HS-5 (cell line): ENCODE measurements around the gene RNU2-1.
A peak's percentile ranks its signal among the peaks of the same experiment; 100 is the strongest.
"Not testable (repeated sequence)": the region's sequence is repeated elsewhere in the genome, so short reads cannot be mapped to it uniquely, and the experiment has no call there.

ENCODE experiments used
- DNase-seq: peaks from one replicate; pipeline ENCODE4 v3.0.0-alpha.2; 2012; ENCODE audit warnings: low read depth

The RNU2-1 gene

DNA sequence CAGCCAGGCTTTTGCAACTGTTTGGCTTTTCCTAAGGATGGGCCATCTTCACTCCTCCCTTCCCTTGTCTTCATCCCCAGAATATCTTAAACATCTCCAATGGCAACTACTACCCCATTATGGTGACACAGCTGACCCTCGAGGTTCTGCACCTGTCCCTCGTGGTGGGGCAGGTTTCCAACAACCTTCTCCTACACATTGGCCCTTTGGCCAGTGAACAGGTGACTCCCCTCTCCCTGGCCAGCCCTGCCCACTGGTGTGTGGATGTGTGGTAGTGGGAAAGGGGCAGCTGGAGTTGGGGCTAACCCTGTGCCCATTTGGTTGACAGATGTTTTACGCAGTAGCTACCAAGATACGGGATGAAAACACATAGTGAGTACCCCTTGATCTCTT lies 17.4 kb downstream of the RNU2-1 start:
- no peak for DNase-seq

GRCh38 chr17:43215341-43215740 lies 18.4 kb downstream of the RNU2-1 start:
- DNase-seq = no peak

DNA sequence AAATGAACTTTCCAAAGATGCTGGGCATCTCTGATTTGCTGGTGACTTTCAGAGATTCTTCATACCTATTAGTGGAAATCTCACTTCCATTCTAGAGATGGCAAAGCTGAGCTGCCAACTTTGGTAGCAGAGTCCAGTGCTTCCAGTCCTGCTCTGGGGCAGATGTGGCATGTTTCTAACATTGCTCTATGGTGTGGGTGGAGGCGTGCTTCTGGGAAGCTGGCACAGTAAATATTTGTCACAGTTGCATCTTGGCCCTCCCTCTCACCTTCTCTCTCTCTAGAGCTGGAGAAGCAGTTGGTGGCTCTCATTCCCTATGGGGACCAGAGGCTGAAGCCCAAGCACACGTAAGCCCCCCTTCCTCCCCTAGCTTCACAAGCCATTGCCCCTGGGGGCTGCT lies 20.2 kb downstream of the RNU2-1 start:
- DNase-seq = no peak

GRCh38 chr17:43212641-43213490 lies 20.9 kb downstream of the RNU2-1 start:
- no peak for DNase-seq

DNA sequence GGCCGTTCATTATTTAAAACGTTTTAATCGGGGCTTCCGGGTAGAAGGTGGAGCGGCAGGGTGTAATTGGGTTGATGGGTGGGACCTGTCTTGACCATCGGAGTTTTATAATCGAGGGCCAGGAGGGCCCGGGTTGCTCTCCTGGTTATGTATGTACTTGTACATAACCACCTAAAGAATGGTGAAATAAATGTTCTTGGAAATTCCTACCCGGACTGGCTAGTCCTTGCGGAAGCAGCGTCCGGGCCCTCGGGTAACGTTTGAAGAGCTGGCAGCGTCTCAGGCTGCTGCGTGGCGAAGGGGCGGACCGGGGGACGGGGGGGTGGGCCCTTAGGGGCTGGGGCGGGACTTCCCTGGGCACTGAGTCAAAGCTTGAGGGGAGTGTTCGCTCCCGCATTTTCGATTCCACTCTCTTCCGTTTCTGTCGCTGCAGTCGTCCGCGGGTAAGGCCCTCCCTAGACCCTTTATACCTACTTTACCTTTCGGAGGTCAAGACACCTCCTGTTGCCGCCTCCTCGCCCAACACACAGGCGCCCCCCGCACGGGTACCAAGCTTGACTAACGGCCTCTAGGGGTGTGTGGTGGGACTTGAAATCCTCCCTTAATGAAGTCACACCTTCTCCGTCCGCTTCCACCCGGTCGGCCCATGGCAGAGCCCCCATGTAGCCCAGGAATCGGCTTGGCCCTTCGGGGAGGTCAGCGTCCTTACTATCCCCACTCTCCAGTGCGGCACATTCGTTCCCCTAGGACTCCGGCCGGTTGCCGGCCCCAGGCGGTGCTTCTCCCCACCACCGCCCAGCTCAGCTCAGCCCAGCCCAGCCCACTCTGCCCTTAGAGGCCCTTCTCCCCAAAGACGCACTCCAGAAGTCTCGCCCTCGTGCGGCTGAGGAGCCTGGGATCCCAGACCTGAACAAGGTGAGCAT lies 22.0 kb downstream of the RNU2-1 start, which contains the start of gene TMEM106A:
Gene TMEM106A, plus strand, starts transcription at position 396 of the 923 bp plus-strand sequence. CDS start 1,167 bp downstream, outside the sequence.
- peak; percentile 55 for DNase-seq

- DNase-seq = no peak
These were observed 22.7 kb downstream of the RNU2-1 start for GRCh38 chr17:43211123-43211479.

DNA sequence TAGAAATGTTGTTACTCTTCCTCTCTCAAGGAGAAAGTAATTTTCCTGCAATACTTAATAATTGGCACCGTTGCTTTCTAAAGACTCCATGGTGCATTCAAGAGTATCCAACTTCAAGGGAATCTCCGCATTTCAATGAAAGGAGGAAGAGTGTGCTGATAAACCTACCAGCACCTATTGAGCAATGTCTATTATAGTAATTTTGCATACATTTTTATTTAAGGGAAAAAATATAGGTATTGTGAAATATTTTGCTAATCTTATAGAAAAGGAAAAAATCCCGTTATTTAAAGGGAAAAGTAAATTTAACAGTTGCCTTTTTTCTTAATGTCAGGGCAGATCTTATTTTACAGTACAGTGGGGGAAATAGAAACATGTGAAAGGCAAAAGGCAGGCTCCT lies 23.2 kb downstream of the RNU2-1 start:
- no peak for DNase-seq

DNA sequence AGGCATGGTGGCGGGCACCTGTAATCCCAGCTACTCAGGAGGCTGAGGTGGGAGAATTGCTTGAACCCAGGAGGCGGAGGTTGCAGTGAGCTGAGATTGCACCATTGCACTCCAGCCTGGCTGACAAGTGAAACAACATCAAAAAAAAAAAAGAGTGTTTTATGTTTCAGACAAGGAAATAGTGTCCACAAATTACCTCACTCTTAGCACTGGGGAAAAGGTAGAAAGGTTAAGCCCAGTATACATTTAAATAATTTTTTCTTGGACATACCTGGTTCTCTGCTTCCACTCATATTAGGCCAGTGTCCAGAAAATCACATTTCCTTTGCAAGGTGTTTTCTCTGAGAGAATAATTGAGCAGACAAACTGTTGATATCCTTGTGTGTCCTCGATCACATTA lies 30.8 kb downstream of the RNU2-1 start:
- not testable (repeated sequence) for DNase-seq

- DNase-seq = no peak
These were observed 33.6 kb downstream of the RNU2-1 start for GRCh38 chr17:43200127-43200526.

DNA sequence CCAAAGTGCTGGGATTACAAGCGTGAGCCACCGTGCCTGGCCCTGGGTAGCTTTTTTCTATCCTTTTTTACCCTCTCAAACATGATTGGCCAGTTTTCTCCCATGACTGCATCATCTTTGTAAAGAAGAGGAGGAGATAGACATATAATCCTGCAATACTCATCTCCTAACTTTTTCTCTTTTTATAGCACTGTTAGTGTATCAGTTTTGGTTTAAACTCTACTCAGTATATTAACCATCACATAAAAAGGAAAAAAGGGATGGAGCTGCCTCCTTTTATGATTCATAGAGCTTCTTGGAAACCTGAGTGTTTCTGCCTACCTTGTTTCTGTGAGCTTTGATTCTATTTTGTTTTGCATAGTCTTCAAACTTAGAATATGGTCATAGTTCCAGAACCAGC lies 34.1 kb downstream of the RNU2-1 start:
- no peak for DNase-seq

GRCh38 chr17:43193251-43193650 lies 40.5 kb downstream of the RNU2-1 start:
- no peak for DNase-seq

- not testable (repeated sequence) for DNase-seq
These were observed 47.1 kb downstream of the RNU2-1 start for GRCh38 chr17:43186656-43187055.

DNA sequence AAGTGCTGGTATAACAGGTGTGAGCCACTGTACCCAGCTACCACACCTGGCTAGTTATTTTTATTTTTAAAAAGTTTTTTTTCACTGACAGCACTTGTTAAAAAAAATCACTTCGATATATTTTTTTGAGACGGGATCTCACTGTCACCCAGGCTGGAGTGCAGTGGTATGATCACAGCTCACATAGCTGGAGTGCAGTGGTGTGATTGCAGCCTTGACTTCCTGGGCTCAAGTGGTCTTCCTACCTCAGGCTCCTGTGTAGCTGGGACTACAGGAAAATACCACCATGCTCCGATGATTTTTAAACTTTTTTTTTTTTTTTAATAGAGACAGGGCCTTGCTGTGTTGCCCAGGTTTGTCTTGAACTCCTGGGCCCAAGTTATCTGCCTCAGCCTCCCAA lies 49.9 kb downstream of the RNU2-1 start:
- no peak for DNase-seq
